Measurements from ENCODE around the gene ZMIZ1. TPM values are rescaled to one million over a fixed set of nuclear protein-coding genes. Genes with fewer than 3 reads are reported as not detected.

Gene ZMIZ1
- total RNA-seq, 1 experiment from 2014 or later, result 28.4 TPM

DNA sequence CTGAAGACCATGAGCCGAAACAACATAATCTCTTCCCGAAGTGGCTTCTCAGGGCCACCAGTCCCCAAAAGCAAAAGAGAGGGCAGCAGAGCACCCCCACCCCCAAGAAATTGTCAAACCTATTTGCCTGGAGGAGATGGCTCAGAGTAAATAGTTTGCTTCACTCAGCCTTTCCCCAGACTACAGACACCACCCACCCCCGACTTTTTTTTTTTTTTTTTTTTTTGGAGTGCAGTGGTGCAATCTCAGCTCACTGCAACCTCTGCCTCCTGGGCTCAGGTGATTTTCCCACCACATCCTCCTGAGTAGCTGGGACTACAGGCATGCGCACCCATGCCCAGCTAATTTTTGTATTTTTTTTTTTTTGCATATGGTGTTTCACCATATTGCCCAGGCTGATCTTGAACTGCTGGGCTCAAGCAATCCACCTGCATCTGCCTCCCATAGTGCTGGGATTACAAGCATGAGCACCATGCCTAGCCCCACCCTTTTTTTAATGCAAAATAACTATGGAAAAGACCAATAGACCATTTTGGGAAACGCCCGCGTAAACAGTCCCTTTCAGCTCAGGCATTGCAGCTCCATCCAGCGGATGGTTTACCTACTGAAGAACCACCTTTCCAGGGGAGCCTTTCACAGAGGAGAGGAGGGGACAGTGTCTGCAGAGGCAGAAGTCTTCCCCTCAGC lies 9.7 kb downstream of the ZMIZ1 start:
- no peak for DNase-seq (ENCODE audit: low read depth, low spot score)

More for the DNA sequence above, 9.7 kb downstream of the ZMIZ1 start:
- intact Hi-C loops (cut with micrococcal nuclease), result no loop called here
- no peak for ATAC-seq
- Histone ChIP-seq H3K79me2 (ENCODE audit: insufficient read depth, low read length) (peaks cover 77% of the 10 kb centered on the region), H3K4me2 (ENCODE audit: low read length) (peak overlapping the region; percentile 74), H4K20me1 (ENCODE audit: insufficient read depth) (no peaks in the 10 kb centered on the region), H3K9me3 (ENCODE audit: control insufficient read depth in 1 of 2, insufficient read depth in 1 of 2, low read depth in 1 of 2, low read length in 2 of 2) (no peaks in the 10 kb centered on the region), H2AFZ (ENCODE audit: low read depth, low read length, poor library complexity, severe bottlenecking) (no peak overlapping the region), H3K36me3 (ENCODE audit: control insufficient read depth in 1 of 2, insufficient read depth in 2 of 2, low read length in 2 of 2) (no peaks in the 10 kb centered on the region), H3K9me2 (ENCODE audit: insufficient read depth) (no peaks in the 10 kb centered on the region), H3K27me3 (ENCODE audit: insufficient read depth, low read length) (no peaks in the 10 kb centered on the region), H3K4me1 (ENCODE audit: control insufficient read depth in 1 of 2, insufficient read depth in 2 of 2, low read length in 2 of 2) (peaks cover 57 to 85% of the 10 kb centered on the region in 2 experiments), H3K9ac (ENCODE audit: low read length) (peak overlapping the region; percentile 42; the same call in 1 of the 2 replicates), H3K27ac (ENCODE audit: low read depth, low read length) (peak overlapping the region; percentile 48; the same call in 1 of the 2 replicates), H3K4me3 (replicated peaks in 1 of 2; ENCODE audit: low read depth in 1 of 2, low read length in 2 of 2) (no peak overlapping the region)
- no TSS peak for BruUV-seq (replicated peaks)
- POLR2A ChIA-PET, result no interaction called here
- RAD21 ChIA-PET (ENCODE audit: low non-redundant PET in 1 of 2, low total read pairs in 2 of 2, uncharacterized antibody in 2 of 2, unreplicated experiment in 2 of 2), result no interaction called here
- TF ChIP-seq, protein P1, sequence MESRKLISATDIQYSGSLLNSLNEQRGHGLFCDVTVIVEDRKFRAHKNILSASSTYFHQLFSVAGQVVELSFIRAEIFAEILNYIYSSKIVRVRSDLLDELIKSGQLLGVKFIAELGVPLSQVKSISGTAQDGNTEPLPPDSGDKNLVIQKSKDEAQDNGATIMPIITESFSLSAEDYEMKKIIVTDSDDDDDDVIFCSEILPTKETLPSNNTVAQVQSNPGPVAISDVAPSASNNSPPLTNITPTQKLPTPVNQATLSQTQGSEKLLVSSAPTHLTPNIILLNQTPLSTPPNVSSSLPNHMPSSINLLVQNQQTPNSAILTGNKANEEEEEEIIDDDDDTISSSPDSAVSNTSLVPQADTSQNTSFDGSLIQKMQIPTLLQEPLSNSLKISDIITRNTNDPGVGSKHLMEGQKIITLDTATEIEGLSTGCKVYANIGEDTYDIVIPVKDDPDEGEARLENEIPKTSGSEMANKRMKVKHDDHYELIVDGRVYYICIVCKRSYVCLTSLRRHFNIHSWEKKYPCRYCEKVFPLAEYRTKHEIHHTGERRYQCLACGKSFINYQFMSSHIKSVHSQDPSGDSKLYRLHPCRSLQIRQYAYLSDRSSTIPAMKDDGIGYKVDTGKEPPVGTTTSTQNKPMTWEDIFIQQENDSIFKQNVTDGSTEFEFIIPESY (IDR thresholded peaks at IDR 0.05; ENCODE audit: extremely low read depth, insufficient replicate concordance, low read length), result no peak
- TF ChIP-seq ELF1 (IDR thresholded peaks at IDR 0.05; ENCODE audit: borderline replicate concordance, low read depth), result no peak
- no peak for TF ChIP-seq SRF (IDR thresholded peaks at IDR 0.05; ENCODE audit: low read depth)
- no peak for TF ChIP-seq SIN3A (IDR thresholded peaks at IDR 0.05; ENCODE audit: low read depth)
- no peak for TF ChIP-seq CBX3 (IDR thresholded peaks at IDR 0.05; ENCODE audit: low read depth)
- TF ChIP-seq, protein P2, sequence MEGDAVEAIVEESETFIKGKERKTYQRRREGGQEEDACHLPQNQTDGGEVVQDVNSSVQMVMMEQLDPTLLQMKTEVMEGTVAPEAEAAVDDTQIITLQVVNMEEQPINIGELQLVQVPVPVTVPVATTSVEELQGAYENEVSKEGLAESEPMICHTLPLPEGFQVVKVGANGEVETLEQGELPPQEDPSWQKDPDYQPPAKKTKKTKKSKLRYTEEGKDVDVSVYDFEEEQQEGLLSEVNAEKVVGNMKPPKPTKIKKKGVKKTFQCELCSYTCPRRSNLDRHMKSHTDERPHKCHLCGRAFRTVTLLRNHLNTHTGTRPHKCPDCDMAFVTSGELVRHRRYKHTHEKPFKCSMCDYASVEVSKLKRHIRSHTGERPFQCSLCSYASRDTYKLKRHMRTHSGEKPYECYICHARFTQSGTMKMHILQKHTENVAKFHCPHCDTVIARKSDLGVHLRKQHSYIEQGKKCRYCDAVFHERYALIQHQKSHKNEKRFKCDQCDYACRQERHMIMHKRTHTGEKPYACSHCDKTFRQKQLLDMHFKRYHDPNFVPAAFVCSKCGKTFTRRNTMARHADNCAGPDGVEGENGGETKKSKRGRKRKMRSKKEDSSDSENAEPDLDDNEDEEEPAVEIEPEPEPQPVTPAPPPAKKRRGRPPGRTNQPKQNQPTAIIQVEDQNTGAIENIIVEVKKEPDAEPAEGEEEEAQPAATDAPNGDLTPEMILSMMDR (IDR thresholded peaks at IDR 0.05 in 2 of 3, conservative IDR thresholded peaks at IDR 0.05 in 1 of 3; ENCODE audit: borderline replicate concordance in 1 of 3, insufficient read depth in 1 of 3, low read depth in 2 of 3, low read length in 2 of 3), result no peak
- no peak for TF ChIP-seq JUND (IDR thresholded peaks at IDR 0.05)
- TF ChIP-seq, protein P3, sequence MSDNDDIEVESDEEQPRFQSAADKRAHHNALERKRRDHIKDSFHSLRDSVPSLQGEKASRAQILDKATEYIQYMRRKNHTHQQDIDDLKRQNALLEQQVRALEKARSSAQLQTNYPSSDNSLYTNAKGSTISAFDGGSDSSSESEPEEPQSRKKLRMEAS (IDR thresholded peaks at IDR 0.05), result no peak
- no peak for TF ChIP-seq EZH2 (IDR thresholded peaks at IDR 0.05)
- no peak for TF ChIP-seq RAD21 (IDR thresholded peaks at IDR 0.05; ENCODE audit: low read depth)
- CTCF ChIA-PET, result interaction anchor here (1.4 kb wide), 1 partner anchor 116 kb away, joined by 4 read pairs; no protein-coding TSS in a partner anchor
